Measurements from ENCODE around the gene FAM228A. TPM values are rescaled to one million over a fixed set of nuclear protein-coding genes. Genes with fewer than 3 reads are reported as not detected.

The FAM228A gene
- total and polyA plus RNA-seq, 9 donors = 1.1 to 2.5 (median 1.8) TPM

- WGBS, 3 donors = 94 to 95% (median 95%) methylated on average over 16 of the region's 16 CpGs
- no peaks in the 10 kb centered on the region for H3K27me3 ChIP-seq
- no peaks in the 10 kb centered on the region for H3K36me3 ChIP-seq
- H3K9me3 ChIP-seq = no peaks in the 10 kb centered on the region
- intact Hi-C loops (cut with DNase I) = no loop called here
- TF ChIP-seq POLR2A (IDR thresholded peaks at IDR 0.05) = no peak
- TF ChIP-seq EP300 (IDR thresholded peaks at IDR 0.05) = no peak
- no peak for TF ChIP-seq CTCF (IDR thresholded peaks at IDR 0.05)
- H3K4me3 ChIP-seq = no peak overlapping the region
- H3K27ac ChIP-seq = no peak overlapping the region
- no peak for DNase-seq
- H3K4me1 ChIP-seq (ENCODE audit: insufficient read depth) = no peaks in the 10 kb centered on the region
Measured at GRCh38 chr2:24208490-24208889, 33.6 kb downstream of the FAM228A start.

- H3K4me3 ChIP-seq = no peak overlapping the region
- WGBS, 3 donors = 86 to 88% (median 87%) methylated on average over 17 of the region's 17 CpGs
Measured at GRCh38 chr2:24209389-24210105, 34.7 kb downstream of the FAM228A start.

DNA sequence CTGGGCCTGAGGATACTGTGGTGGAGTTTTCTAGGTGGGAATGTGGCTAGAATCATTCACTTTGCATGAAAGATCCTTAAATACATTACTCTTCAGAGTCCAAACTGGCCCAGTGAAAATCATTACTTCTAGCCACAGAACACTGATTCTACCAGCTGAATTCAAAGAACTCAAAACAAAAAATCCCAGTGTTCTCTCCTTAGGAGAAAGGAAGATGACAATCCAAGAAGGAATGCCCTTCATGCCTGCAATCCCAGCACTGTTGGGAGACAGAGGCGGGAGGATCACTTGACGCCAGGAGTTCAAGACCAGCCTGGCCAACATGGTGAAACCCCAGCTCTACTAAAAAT lies 35.2 kb downstream of the FAM228A start:
- H3K36me3 ChIP-seq = no peaks in the 10 kb centered on the region
- H3K4me1 ChIP-seq (ENCODE audit: insufficient read depth) = no peaks in the 10 kb centered on the region
- 94 to 96% (median 95%) methylated on average over 2 of the region's 2 CpGs for WGBS, 3 donors
- no peak for TF ChIP-seq CTCF (IDR thresholded peaks at IDR 0.05)
- no peak for TF ChIP-seq EP300 (IDR thresholded peaks at IDR 0.05)
- TF ChIP-seq POLR2A (IDR thresholded peaks at IDR 0.05) = no peak
- DNase-seq = no peak
- intact Hi-C loops (cut with DNase I) = no loop called here
- no peaks in the 10 kb centered on the region for H3K27me3 ChIP-seq
- no peak overlapping the region for H3K4me3 ChIP-seq
- H3K9me3 ChIP-seq = no peaks in the 10 kb centered on the region
- H3K27ac ChIP-seq = no peak overlapping the region

More at GRCh38 chr2:24209389-24210105, 34.7 kb downstream of the FAM228A start:
- no peak for TF ChIP-seq EP300 (IDR thresholded peaks at IDR 0.05)
- TF ChIP-seq CTCF (IDR thresholded peaks at IDR 0.05) = no peak
- TF ChIP-seq POLR2A (IDR thresholded peaks at IDR 0.05) = no peak
- H3K9me3 ChIP-seq = no peaks in the 10 kb centered on the region
- no peaks in the 10 kb centered on the region for H3K27me3 ChIP-seq
- intact Hi-C loops (cut with DNase I) = no loop called here
- no peak overlapping the region for H3K27ac ChIP-seq
- no peaks in the 10 kb centered on the region for H3K4me1 ChIP-seq (ENCODE audit: insufficient read depth)
- no peaks in the 10 kb centered on the region for H3K36me3 ChIP-seq
- no peak for DNase-seq

GRCh38 chr2:24210723-24211122 lies 35.9 kb downstream of the FAM228A start:
- Histone ChIP-seq H3K9me3 (no peaks in the 10 kb centered on the region), H3K27ac (no peak overlapping the region), H3K4me1 (ENCODE audit: insufficient read depth) (no peaks in the 10 kb centered on the region), H3K27me3 (no peaks in the 10 kb centered on the region), H3K4me3 (no peak overlapping the region), H3K36me3 (no peaks in the 10 kb centered on the region)
- intact Hi-C loops (cut with DNase I) = no loop called here
- no peak for TF ChIP-seq CTCF (IDR thresholded peaks at IDR 0.05)
- TF ChIP-seq POLR2A (IDR thresholded peaks at IDR 0.05) = no peak
- TF ChIP-seq EP300 (IDR thresholded peaks at IDR 0.05) = no peak
- DNase-seq = no peak
- WGBS, 3 donors = 92 to 94% (median 93%) methylated on average over 21 of the region's 21 CpGs
